ENCODE results near the gene CASP3. TPM values are rescaled to one million over a fixed set of nuclear protein-coding genes. Genes with fewer than 3 reads are reported as not detected.

CASP3 gene
- total and polyA plus RNA-seq, 9 of the 15 experiments (the other 6 are each of a cell fraction or from before 2014, with no cell fraction given): 17.6 to 40.1 (median 31.8) TPM

GRCh38 chr4:184684491-184685189 lies 35.4 kb upstream of the CASP3 start (continued):
- TF ChIP-seq, protein P1, sequence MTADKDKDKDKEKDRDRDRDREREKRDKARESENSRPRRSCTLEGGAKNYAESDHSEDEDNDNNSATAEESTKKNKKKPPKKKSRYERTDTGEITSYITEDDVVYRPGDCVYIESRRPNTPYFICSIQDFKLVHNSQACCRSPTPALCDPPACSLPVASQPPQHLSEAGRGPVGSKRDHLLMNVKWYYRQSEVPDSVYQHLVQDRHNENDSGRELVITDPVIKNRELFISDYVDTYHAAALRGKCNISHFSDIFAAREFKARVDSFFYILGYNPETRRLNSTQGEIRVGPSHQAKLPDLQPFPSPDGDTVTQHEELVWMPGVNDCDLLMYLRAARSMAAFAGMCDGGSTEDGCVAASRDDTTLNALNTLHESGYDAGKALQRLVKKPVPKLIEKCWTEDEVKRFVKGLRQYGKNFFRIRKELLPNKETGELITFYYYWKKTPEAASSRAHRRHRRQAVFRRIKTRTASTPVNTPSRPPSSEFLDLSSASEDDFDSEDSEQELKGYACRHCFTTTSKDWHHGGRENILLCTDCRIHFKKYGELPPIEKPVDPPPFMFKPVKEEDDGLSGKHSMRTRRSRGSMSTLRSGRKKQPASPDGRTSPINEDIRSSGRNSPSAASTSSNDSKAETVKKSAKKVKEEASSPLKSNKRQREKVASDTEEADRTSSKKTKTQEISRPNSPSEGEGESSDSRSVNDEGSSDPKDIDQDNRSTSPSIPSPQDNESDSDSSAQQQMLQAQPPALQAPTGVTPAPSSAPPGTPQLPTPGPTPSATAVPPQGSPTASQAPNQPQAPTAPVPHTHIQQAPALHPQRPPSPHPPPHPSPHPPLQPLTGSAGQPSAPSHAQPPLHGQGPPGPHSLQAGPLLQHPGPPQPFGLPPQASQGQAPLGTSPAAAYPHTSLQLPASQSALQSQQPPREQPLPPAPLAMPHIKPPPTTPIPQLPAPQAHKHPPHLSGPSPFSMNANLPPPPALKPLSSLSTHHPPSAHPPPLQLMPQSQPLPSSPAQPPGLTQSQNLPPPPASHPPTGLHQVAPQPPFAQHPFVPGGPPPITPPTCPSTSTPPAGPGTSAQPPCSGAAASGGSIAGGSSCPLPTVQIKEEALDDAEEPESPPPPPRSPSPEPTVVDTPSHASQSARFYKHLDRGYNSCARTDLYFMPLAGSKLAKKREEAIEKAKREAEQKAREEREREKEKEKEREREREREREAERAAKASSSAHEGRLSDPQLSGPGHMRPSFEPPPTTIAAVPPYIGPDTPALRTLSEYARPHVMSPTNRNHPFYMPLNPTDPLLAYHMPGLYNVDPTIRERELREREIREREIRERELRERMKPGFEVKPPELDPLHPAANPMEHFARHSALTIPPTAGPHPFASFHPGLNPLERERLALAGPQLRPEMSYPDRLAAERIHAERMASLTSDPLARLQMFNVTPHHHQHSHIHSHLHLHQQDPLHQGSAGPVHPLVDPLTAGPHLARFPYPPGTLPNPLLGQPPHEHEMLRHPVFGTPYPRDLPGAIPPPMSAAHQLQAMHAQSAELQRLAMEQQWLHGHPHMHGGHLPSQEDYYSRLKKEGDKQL (CRISPR knock-in tag; IDR thresholded peaks at IDR 0.05; ENCODE audit: borderline replicate concordance): no peak
- no peak for TF ChIP-seq MAFK (IDR thresholded peaks at IDR 0.05; ENCODE audit: low read length)
- no peak for TF ChIP-seq STAG1 (CRISPR knock-in tag; IDR thresholded peaks at IDR 0.05; ENCODE audit: borderline replicate concordance)
- no peak for TF ChIP-seq CREB3L1 (IDR thresholded peaks at IDR 0.05; ENCODE audit: borderline replicate concordance, low read depth)
- no peak for TF ChIP-seq SETDB1 (IDR thresholded peaks at IDR 0.05; ENCODE audit: low read length)
- TF ChIP-seq SMARCB1 (IDR thresholded peaks at IDR 0.05; ENCODE audit: insufficient read length, low read depth): no peak
- TF ChIP-seq TRIM25 (IDR thresholded peaks at IDR 0.05; ENCODE audit: borderline replicate concordance): no peak
- no peak for TF ChIP-seq KLF10 (CRISPR knock-in tag; IDR thresholded peaks at IDR 0.05)
- peak; percentile 99 for TF ChIP-seq CBFA2T3 (IDR thresholded peaks at IDR 0.05)
- TF ChIP-seq CAMTA2 (CRISPR knock-in tag; conservative IDR thresholded peaks at IDR 0.05): no peak
- TF ChIP-seq SIX5 (IDR thresholded peaks at IDR 0.05; ENCODE audit: borderline replicate concordance in 1 of 2, insufficient read depth in 1 of 2, low read depth in 1 of 2, low read length in 2 of 2): no peak
- no peak for TF ChIP-seq ESRRB (CRISPR knock-in tag; IDR thresholded peaks at IDR 0.05; ENCODE audit: borderline replicate concordance)
- TF ChIP-seq SPI1 (IDR thresholded peaks at IDR 0.05; ENCODE audit: borderline replicate concordance, low read depth, low read length): no peak
- no peak for TF ChIP-seq E2F6 (IDR thresholded peaks at IDR 0.05; ENCODE audit: borderline replicate concordance in 1 of 2, extremely low read depth in 1 of 2, insufficient read depth in 1 of 2, insufficient read length in 1 of 2, low read depth in 1 of 2, low read length in 1 of 2, poor library complexity in 1 of 2, severe bottlenecking in 1 of 2)
- no peak for TF ChIP-seq TCF7L2 (IDR thresholded peaks at IDR 0.05; ENCODE audit: low read depth, low read length)
- peak; percentile 54 for TF ChIP-seq TRIM28 (IDR thresholded peaks at IDR 0.05)
- TF ChIP-seq KHSRP (IDR thresholded peaks at IDR 0.05): peak; percentile 85
- no peak for TF ChIP-seq ZNF3 (CRISPR knock-in tag; IDR thresholded peaks at IDR 0.05)
